ENCODE measurements around the gene TGFBR2. TPM values are rescaled to one million over a fixed set of nuclear protein-coding genes. Genes with fewer than 3 reads are reported as not detected.

TGFBR2 gene
- total RNA-seq, 4 donors from 2014 or later: 95.3 to 255 (median 211) TPM

GRCh38 chr3:30618526-30618925 lies 12.1 kb downstream of the TGFBR2 start:
- Histone ChIP-seq H3K27ac (peak overlapping the region in 1 of 2 donors; percentile 30), H3K9me3 (no peaks in the 10 kb centered on the region), H3K27me3 (no peaks in the 10 kb centered on the region), H3K4me1 (peaks cover 0 to 6% of the 10 kb centered on the region in 2 donors), H3K36me3 (no peaks in the 10 kb centered on the region), H3K4me3 (no peak overlapping the region)
- no peak for DNase-seq
- intact Hi-C loops (cut with DNase I; ENCODE audit: low total_unique reads): no loop called here
- TF ChIP-seq POLR2A (IDR thresholded peaks at IDR 0.05) (no peak), CTCF (IDR thresholded peaks at IDR 0.05) (no peak)

GRCh38 chr3:30619318-30619717 lies 12.9 kb downstream of the TGFBR2 start:
- peaks cover 0 to 6% of the 10 kb centered on the region in 2 donors for H3K4me1 ChIP-seq
- peak overlapping the region in 1 of 2 donors; percentile 30 for H3K27ac ChIP-seq

GRCh38 chr3:30620402-30621360 lies 14.3 kb downstream of the TGFBR2 start:
- no peak for DNase-seq
- H3K9me3 ChIP-seq: no peaks in the 10 kb centered on the region
- intact Hi-C loops (cut with DNase I; ENCODE audit: low total_unique reads): no loop called here
- no peaks in the 10 kb centered on the region for H3K36me3 ChIP-seq
- H3K4me3 ChIP-seq: no peak overlapping the region
- H3K27ac ChIP-seq: peak overlapping the region; percentile 20 to 25
- no peaks in the 10 kb centered on the region for H3K27me3 ChIP-seq
- H3K4me1 ChIP-seq: peaks cover 0 to 6% of the 10 kb centered on the region in 2 donors
- TF ChIP-seq POLR2A (IDR thresholded peaks at IDR 0.05) (no peak), CTCF (IDR thresholded peaks at IDR 0.05) (no peak)

More at GRCh38 chr3:30619318-30619717, 12.9 kb downstream of the TGFBR2 start:
- H3K36me3 ChIP-seq: no peaks in the 10 kb centered on the region
- TF ChIP-seq CTCF (IDR thresholded peaks at IDR 0.05) (no peak), POLR2A (IDR thresholded peaks at IDR 0.05) (no peak)
- no peaks in the 10 kb centered on the region for H3K27me3 ChIP-seq
- intact Hi-C loops (cut with DNase I; ENCODE audit: low total_unique reads): no loop called here
- DNase-seq: no peak
- no peak overlapping the region for H3K4me3 ChIP-seq
- H3K9me3 ChIP-seq: no peaks in the 10 kb centered on the region

GRCh38 chr3:30621576-30621975 lies 15.2 kb downstream of the TGFBR2 start:
- H3K9me3 ChIP-seq: no peaks in the 10 kb centered on the region
- H3K4me3 ChIP-seq: no peak overlapping the region
- TF ChIP-seq POLR2A (IDR thresholded peaks at IDR 0.05) (no peak), CTCF (IDR thresholded peaks at IDR 0.05) (no peak)
- peak overlapping the region in 1 of 2 donors; percentile 40 for H3K27ac ChIP-seq
- no peaks in the 10 kb centered on the region for H3K36me3 ChIP-seq
- no peaks in the 10 kb centered on the region for H3K27me3 ChIP-seq
- intact Hi-C loops (cut with DNase I; ENCODE audit: low total_unique reads): no loop called here
- peaks cover 8% of the 10 kb centered on the region in 2 donors for H3K4me1 ChIP-seq
- no peak for DNase-seq

GRCh38 chr3:30622047-30622545 lies 15.7 kb downstream of the TGFBR2 start:
- intact Hi-C loops (cut with DNase I; ENCODE audit: low total_unique reads): no loop called here

More at GRCh38 chr3:30622047-30622545, 15.7 kb downstream of the TGFBR2 start:
- no peak for DNase-seq
- Histone ChIP-seq H3K9me3 (no peaks in the 10 kb centered on the region), H3K4me1 (peaks cover 8 to 12% of the 10 kb centered on the region in 2 donors), H3K4me3 (no peak overlapping the region), H3K27ac (peak overlapping the region in 1 of 2 donors; percentile 40), H3K36me3 (no peaks in the 10 kb centered on the region), H3K27me3 (no peaks in the 10 kb centered on the region)
- TF ChIP-seq POLR2A (IDR thresholded peaks at IDR 0.05) (no peak), CTCF (IDR thresholded peaks at IDR 0.05) (no peak)

Measured in uterus (tissue), 4 donors.